ENCODE data around the gene DNAJC3.
"Not testable (repeated sequence)": the region's sequence is repeated elsewhere in the genome, so short reads cannot be mapped to it uniquely, and the experiment has no call there.

Gene DNAJC3

GRCh38 chr13:95676762-95677563 is at the start of gene DNAJC3:
TSS of gene DNAJC3 (plus strand) at chr13:95677139. CDS start at chr13:95677256, 117 bp downstream.
- peak; percentile 98 to 100 for DNase-seq

DNA sequence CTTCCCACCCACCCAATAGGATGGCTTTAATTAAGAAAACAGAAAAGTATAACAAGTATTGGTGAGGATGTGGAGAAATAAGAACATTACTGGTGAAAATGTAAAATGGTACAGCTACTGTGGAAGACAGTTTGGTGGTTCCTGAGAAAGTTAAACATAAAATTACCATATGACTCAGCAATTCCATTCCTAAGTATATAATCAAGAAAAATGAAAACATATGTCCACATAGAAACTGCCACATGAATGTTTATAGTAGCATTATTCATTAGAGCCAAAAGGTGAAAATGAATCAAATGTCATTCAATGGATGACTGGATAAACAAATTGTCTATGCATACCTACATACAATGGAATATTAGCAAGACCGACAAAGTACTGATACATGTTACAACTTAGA is 49.3 kb upstream of the DNAJC3 start:
- DNase-seq = no peak

DNA sequence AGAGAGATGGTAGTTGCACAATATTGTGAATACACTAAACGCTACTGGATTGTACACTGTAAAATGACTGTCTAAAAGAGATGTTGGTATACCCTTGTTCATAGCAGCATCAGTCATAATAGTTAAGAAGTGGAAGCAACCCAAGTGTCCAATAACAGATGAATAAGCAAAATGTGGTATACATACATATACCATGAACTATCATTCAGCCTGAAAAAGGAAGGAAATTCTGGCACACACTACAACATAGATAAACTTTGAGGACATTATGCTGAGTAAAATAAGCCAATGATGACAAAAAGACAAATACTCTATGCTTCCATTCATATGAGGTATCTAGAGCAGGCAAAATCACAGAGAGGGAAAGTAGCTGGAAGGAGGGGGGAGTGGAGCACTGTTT is 48.5 kb upstream of the DNAJC3 start:
- DNase-seq = no peak

DNA sequence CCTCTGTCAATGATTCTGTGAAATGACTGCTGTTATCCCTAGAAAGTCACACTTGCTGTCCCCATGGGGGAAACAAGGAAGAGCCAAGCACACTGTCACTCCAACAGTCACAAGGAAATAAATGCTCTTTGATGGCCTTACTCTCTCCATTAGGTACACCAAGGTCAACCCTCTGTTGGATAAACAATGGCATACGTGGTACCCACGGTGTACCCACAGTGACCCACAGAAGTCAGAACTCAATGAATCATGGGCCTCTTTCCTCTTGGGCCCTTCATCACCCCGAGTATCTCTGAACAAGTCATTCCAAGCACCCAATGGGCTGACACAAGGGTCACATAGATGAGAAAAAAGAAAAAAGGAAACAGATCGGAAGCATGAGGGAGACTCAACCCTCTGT is 47.9 kb upstream of the DNAJC3 start:
- DNase-seq = no peak

DNA sequence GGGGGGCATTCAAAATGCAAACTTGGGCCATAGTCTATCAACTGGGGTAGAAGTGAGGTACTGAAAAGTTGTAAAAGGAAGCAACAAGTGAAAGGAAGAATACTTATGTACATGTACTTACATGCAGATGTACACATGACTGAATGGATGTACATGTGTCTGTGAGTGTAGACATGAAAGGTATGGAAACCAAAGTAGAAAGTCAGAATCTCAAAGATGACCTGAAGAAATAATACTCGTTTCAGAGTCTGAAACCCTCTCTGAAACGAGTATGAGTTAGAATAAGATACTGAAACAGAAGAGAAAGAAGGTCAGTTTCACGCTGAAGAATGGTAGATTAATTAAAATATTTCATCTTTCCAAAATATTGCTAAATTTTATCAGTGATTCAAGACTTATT is 46.3 kb upstream of the DNAJC3 start:
- DNase-seq = no peak

- no peak for DNase-seq
These were observed 40.1 kb upstream of the DNAJC3 start for GRCh38 chr13:95636853-95637252.

DNA sequence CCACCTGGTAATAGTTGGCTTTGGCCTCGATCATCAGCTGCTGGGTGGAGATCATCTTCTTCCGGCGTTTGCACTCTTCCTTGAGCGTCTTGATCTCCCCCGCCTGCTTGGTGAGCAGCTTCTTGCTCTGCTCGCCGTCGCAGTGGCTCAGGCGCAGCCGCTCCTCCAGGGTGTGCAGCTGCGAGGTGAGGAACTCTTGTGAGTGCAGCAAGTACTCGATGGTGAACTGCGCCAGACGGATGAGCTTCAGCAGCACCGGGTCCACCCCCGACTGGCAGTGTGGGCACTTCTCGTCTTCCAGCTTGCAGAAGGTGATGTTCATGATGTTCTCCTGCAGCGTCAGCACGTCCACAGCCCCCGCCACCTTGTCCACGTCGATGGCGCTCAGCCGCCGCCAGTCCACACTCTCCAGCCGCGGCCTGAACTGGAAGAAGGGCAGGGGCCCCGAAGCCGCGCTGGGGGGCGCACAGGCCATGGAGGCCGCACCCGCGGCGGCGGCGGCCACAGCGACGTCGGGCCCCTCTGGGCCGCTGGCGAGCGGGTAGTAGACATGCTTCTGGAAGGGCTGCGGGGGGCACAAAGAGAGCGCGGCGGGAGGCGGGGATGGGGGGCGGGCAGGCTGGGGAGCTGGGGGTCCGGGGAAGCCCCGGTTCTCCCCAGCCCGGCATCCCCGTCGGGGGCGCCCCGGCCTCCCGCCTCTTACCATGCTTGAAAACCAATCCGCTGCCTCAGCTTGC is 35.5 kb upstream of the DNAJC3 start:
- peak in 1 of 2 experiments; percentile 14 for DNase-seq

GRCh38 chr13:95642028-95642621 is 34.8 kb upstream of the DNAJC3 start:
- DNase-seq = peak in 1 of 2 experiments; percentile 59

DNA sequence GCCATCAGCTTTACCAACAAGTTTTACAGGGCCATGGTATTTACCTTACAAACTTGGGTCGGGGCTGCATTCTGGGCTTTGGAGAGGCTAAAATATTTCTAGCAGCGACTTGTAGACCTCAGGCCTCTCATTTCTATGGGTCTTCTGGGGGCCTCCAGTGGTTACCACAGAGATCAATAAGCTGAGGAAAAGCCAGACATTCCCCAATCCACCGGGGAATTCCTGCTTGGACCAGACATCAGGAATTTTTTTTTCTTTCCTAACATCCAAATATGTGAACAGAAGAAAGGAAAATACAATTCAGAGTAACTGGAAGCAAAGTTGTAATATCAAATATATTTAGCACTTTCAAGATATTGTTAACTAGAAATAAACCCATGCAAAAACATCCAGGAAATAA is 33.9 kb upstream of the DNAJC3 start:
- DNase-seq = no peak

GRCh38 chr13:95643571-95643935 is 33.4 kb upstream of the DNAJC3 start:
- peak; percentile 75 to 81 for DNase-seq

DNA sequence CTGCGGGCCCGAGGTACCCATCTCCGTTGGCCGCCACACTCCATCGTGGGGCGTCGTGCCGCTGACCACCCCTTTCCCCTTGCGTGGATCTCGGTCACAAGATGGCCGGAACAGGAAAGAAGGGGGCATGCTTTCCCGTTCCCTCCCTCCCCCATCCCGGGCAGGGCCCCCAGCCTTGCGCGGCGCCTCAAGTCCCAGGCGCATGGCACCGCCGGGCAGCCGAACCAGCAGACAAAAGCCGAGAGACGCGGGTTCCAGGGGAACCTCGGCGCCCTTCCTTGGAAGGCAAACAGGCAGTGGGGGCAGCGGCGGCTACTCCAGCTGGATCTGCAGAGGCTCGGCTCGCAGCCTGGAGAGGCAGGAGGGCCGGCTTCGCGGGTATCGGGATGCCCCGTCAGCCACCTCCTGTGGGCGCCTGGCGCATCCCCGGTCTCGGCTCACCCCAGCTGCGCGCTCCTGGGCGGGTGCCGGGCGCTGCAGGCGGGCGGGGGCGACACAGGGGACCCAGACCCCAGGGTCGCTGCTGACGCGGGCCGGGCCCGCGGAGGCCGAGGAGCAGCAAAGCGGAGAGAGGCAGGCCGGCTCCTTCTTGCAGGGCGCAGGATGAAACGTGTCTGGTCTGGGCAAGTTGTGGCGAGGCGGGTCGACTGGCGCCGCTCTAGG is 32.9 kb upstream of the DNAJC3 start:
- peak; percentile 64 to 93 for DNase-seq

GRCh38 chr13:95644601-95645052 is 32.3 kb upstream of the DNAJC3 start, which contains the start of gene DZIP1:
TSS of gene DZIP1 (minus strand) at chr13:95644706. CDS start at chr13:95642029, 2,677 bp downstream.
- peak; percentile 87 to 99 for DNase-seq

- DNase-seq = no peak
These were observed 29.6 kb upstream of the DNAJC3 start for GRCh38 chr13:95647321-95647720.

DNA sequence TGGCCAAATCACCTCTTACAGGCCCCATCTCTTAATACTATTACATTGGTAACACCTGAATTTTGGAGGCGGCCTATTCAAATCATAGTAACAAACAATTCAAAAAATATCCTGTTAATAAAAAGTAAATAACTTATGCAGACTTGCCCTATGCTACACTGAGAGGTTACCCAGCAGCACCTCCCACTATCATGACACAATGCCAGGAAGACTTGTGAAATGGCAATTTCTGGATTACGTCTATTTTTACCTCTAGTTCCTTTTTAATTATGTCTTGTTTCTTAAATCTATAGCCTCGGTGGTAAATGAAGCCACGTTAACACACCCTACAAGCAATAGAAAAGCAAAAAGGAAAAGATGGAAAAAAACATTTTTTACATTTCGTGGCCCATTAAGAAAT is 26.2 kb upstream of the DNAJC3 start:
- no peak for DNase-seq

- DNase-seq = no peak
These were observed 24.6 kb upstream of the DNAJC3 start for GRCh38 chr13:95652244-95652764.

DNA sequence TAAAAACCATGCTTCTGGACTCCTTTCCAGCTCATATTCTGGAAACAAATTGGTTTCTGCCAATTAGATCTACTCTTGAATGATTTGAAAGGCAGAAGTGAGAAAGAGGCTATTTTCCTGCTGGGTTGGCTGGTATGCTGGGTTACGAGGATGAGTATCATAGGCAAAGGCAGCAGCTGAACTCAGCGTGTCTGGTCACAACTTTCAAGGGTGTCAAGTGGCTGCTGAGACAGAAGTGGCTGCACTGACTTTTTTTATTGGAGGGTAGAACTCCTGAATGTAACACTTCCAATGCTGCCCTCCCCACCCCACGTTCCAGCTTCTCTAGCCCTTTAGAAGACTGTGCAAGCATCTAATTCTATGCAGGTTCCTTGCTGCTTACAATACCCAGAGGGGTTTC is 24.1 kb upstream of the DNAJC3 start:
- DNase-seq = no peak

DNA sequence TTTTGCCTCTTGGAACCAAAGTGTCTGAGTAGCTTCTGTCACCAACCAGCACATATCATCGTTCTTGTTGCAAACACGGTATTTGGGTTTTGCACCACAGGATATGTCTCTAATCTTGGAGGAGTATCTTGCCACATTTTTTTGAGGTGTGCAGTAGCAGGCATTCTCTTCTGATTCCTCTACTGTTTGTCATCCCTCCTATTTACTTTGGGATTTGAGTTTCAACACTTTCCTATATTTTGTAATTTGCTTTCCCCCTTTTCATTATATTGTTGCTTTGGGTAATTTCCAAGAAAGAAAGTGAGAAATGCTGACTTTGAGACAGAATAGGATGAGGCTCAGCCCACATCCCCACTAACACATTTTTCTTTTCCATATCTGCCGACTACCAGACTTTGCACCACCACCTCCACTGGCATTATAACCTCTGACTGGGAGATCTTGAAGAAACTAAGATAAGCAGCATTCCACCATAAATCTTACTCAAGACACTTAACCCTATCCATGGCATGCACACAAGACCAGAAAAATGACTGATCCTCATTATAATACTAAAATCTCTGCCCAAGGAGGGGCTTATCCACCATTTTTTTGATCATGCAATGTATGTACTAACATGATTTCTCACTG is 20.4 kb upstream of the DNAJC3 start:
- no peak for DNase-seq

DNA sequence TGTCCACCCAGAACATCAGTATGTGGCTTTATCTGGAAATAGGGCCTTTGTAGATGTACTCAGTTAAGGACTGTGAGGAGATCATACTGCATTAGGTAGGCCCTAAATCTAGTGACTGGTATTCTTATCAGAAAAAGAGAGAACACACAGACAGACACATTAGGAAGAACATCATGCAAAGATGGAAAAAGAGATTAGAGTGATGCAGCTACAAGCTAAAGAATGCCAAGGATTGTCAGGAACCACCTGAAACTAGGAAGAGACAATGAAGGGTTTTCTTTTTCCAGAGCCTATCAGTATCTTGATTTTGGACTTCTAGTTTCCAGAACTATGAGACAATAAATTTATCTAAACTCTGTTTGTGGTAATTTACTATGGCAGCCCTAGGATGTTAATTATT is 17.4 kb upstream of the DNAJC3 start:
- DNase-seq = no peak

GRCh38 chr13:95660981-95661581 is 15.9 kb upstream of the DNAJC3 start:
- DNase-seq = peak; percentile 23 to 80

GRCh38 chr13:95667235-95667634 is 9.7 kb upstream of the DNAJC3 start:
- DNase-seq = not testable (repeated sequence)

DNA sequence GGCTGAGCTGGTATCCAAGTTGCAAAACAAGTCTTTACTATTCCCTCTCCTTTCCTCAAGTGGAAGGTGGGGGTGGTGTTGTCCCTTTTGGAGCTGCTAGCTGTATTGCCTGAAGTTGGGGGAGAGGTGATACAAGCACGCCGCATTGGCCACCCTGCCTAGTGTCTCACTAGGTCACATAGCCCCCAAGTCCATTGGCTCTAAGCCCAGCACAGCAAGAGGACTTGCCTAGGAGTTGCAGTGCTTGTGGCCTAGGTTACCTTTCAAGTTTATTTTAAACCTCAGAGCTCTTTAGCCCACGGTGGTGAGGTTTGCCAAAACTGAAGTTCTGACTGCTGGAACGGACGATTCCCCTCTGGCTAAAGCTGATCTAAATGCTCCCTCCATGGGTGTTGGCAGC is 5.3 kb upstream of the DNAJC3 start:
- no peak for DNase-seq

Data from NCI-H526 (cell line).